Nephron progenitor cell (in vitro differentiated cells): ENCODE results near the gene RCN1.

Source experiments
- DNase-seq: peaks from one replicate; pipeline ENCODE4 v3.0.0; 2021
- H3K27ac Mint-ChIP-seq: 2 replicates; pipeline ENCODE4 v1.8.0; 2021; ENCODE audit warnings: mild to moderate bottlenecking, moderate library complexity, mixed read lengths
- H3K27me3 Mint-ChIP-seq: 2 replicates; pipeline ENCODE4 v1.8.0; 2021; ENCODE audit warnings: mild to moderate bottlenecking, low read depth, mixed read lengths; ENCODE audit not compliant: poor library complexity
- H3K36me3 Mint-ChIP-seq: 2 replicates; pipeline ENCODE4 v1.8.0; 2021; ENCODE audit warnings: low read depth, mixed read lengths
- H3K4me1 Mint-ChIP-seq: 2 replicates; pipeline ENCODE4 v1.8.0; 2021; ENCODE audit warnings: mixed read lengths
- H3K4me3 Mint-ChIP-seq: 2 replicates; pipeline ENCODE4 v1.8.0; 2021; ENCODE audit warnings: mild to moderate bottlenecking, moderate library complexity, mixed read lengths
- H3K9me3 Mint-ChIP-seq: 2 replicates; pipeline ENCODE4 v1.8.0; 2021; ENCODE audit warnings: mild to moderate bottlenecking, moderate library complexity, mixed read lengths
- CTCF ChIP-seq: fragments of 200-600 bp; sonication (generic); IDR thresholded peaks from 2 replicates; pipeline ENCODE4 v1.5.0; 2021; ENCODE audit warnings: antibody characterized with exemption

The RCN1 gene

GRCh38 chr11:32152821-32153220, 61.9 kb downstream of the RCN1 start:
- peaks cover 9% of the 10 kb centered on the region for H3K27me3 Mint-ChIP-seq
- no peak for TF ChIP-seq CTCF
- H3K4me3 Mint-ChIP-seq: no peak overlapping the region
- H3K36me3 Mint-ChIP-seq: no peaks in the 10 kb centered on the region
- H3K9me3 Mint-ChIP-seq: peaks cover 15% of the 10 kb centered on the region
- no peak overlapping the region for H3K27ac Mint-ChIP-seq
- H3K4me1 Mint-ChIP-seq: no peaks in the 10 kb centered on the region
- DNase-seq: no peak

GRCh38 chr11:32153747-32154146, 62.9 kb downstream of the RCN1 start:
- peaks cover 19% of the 10 kb centered on the region for H3K9me3 Mint-ChIP-seq
- no peak for DNase-seq
- H3K36me3 Mint-ChIP-seq: no peaks in the 10 kb centered on the region
- peaks cover 9% of the 10 kb centered on the region for H3K27me3 Mint-ChIP-seq
- TF ChIP-seq CTCF: no peak
- no peak overlapping the region for H3K4me3 Mint-ChIP-seq
- no peak overlapping the region for H3K27ac Mint-ChIP-seq
- H3K4me1 Mint-ChIP-seq: no peaks in the 10 kb centered on the region

- DNase-seq: no peak
- Mint-ChIP-seq H3K4me3 (no peak overlapping the region), H3K9me3 (peaks cover 19% of the 10 kb centered on the region), H3K27ac (no peak overlapping the region), H3K27me3 (peaks cover 9% of the 10 kb centered on the region), H3K4me1 (no peaks in the 10 kb centered on the region), H3K36me3 (no peaks in the 10 kb centered on the region)
- TF ChIP-seq CTCF: no peak
Measured at GRCh38 chr11:32154275-32154674, 63.4 kb downstream of the RCN1 start.
